Loucy (cell line): ENCODE measurements around the gene ASTN2.

ENCODE experiments used
- H2AFZ ChIP-seq: fragments of 200-600 bp; sonication (generic); 2 replicates; pipeline ENCODE4 v1.6.0; 2016; ENCODE audit warnings: antibody characterized with exemption, mild to moderate bottlenecking, low read length, moderate library complexity
- H3F3A ChIP-seq: fragments of 200-600 bp; 2 replicates; pipeline ENCODE4 v1.6.0; 2016; ENCODE audit warnings: antibody characterized with exemption, low read depth, mild to moderate bottlenecking
- H3K27me3 ChIP-seq: fragments of 200-600 bp; sonication (generic); 2 replicates; pipeline ENCODE4 v1.6.1; 2014; ENCODE audit warnings: low read length, mild to moderate bottlenecking; ENCODE audit not compliant: insufficient read depth, poor library complexity, severe bottlenecking
- H3K36me3 ChIP-seq: fragments of 200-600 bp; sonication (generic); 2 replicates; pipeline ENCODE4 v1.6.1; 2016; ENCODE audit warnings: low read length; ENCODE audit not compliant: insufficient read depth
- H3K4me1 ChIP-seq: fragments of 200-600 bp; sonication (generic); 2 replicates; pipeline ENCODE4 v1.5.1; 2014; ENCODE audit warnings: low read length, mild to moderate bottlenecking; ENCODE audit not compliant: insufficient read depth, poor library complexity, severe bottlenecking
- H3K4me2 ChIP-seq: fragments of 200-600 bp; sonication (generic); 2 replicates; pipeline ENCODE4 v1.6.0; 2014; ENCODE audit warnings: antibody characterized with exemption, low read length, low read depth, mild to moderate bottlenecking; ENCODE audit not compliant: poor library complexity, severe bottlenecking
- H3K4me3 ChIP-seq: fragments of 200-600 bp; sonication (generic); 2 replicates; pipeline ENCODE4 v1.5.1; 2014; ENCODE audit warnings: low read length, mild to moderate bottlenecking, mixed read lengths; ENCODE audit not compliant: poor library complexity, severe bottlenecking
- H3K79me2 ChIP-seq: fragments of 200-600 bp; sonication (generic); 2 replicates; pipeline ENCODE4 v1.6.1; 2014; ENCODE audit warnings: low read length; ENCODE audit not compliant: insufficient read depth
- H3K9ac ChIP-seq: fragments of 200-600 bp; sonication (generic); 2 replicates; pipeline ENCODE4 v1.6.0; 2014; ENCODE audit warnings: mild to moderate bottlenecking, low read depth, low read length, moderate library complexity; ENCODE audit not compliant: poor library complexity, severe bottlenecking
- H3K9me2 ChIP-seq: fragments of 200-600 bp; sonication (generic); replicated peaks from 2 replicates; pipeline ENCODE4 v1.6.1; 2016; ENCODE audit warnings: low read depth, low read length, mixed read lengths
- H3K9me3 ChIP-seq: fragments of 200-600 bp; sonication (generic); 2 replicates; pipeline ENCODE4 v1.6.1; 2014; ENCODE audit warnings: mild to moderate bottlenecking, antibody characterized with exemption, low read length, low read depth; ENCODE audit not compliant: insufficient read depth
- H4K20me1 ChIP-seq: fragments of 200-600 bp; sonication (generic); 2 replicates; pipeline ENCODE4 v1.6.0; 2014; ENCODE audit warnings: antibody characterized with exemption, low read length, mild to moderate bottlenecking; ENCODE audit not compliant: insufficient read depth, poor library complexity, severe bottlenecking
- CTCF ChIP-seq: fragments of 200-600 bp; sonication (generic); conservative IDR thresholded peaks from 2 replicates; pipeline ENCODE4 v1.5.1; 2014; ENCODE audit warnings: mild to moderate bottlenecking, antibody characterized with exemption, low read length
- EZH2phosphoT487 ChIP-seq: fragments of 200-600 bp; IDR thresholded peaks from 2 replicates; pipeline ENCODE4 v1.6.1; 2018; ENCODE audit warnings: antibody characterized with exemption, mild to moderate bottlenecking, moderate library complexity, borderline replicate concordance

The ASTN2 gene

GRCh38 chr9:116502746-116503145 lies 912.1 kb downstream of the ASTN2 start:
- Histone ChIP-seq H3K9ac (no peak overlapping the region), H3K4me1 (no peaks in the 10 kb centered on the region), H3K9me2 (no peaks in the 10 kb centered on the region), H3F3A (no peaks in the 10 kb centered on the region), H4K20me1 (no peaks in the 10 kb centered on the region), H3K9me3 (no peaks in the 10 kb centered on the region), H3K36me3 (no peaks in the 10 kb centered on the region), H3K79me2 (no peaks in the 10 kb centered on the region), H3K4me2 (no peak overlapping the region), H3K4me3 (no peak overlapping the region), H2AFZ (no peak overlapping the region), H3K27me3 (no peaks in the 10 kb centered on the region)
- no peak for TF ChIP-seq CTCF
- TF ChIP-seq EZH2phosphoT487, result no peak

- H3K4me1 ChIP-seq, result no peaks in the 10 kb centered on the region
- no peak overlapping the region for H3K9ac ChIP-seq
- H3K27me3 ChIP-seq, result no peaks in the 10 kb centered on the region
- no peaks in the 10 kb centered on the region for H3K36me3 ChIP-seq
- no peaks in the 10 kb centered on the region for H3F3A ChIP-seq
- no peak for TF ChIP-seq CTCF
- no peak for TF ChIP-seq EZH2phosphoT487
- H4K20me1 ChIP-seq, result no peaks in the 10 kb centered on the region
- H2AFZ ChIP-seq, result no peak overlapping the region
- H3K4me3 ChIP-seq, result no peak overlapping the region
- no peaks in the 10 kb centered on the region for H3K9me2 ChIP-seq
- no peaks in the 10 kb centered on the region for H3K79me2 ChIP-seq
- no peaks in the 10 kb centered on the region for H3K9me3 ChIP-seq
- H3K4me2 ChIP-seq, result no peak overlapping the region
These were observed 913.0 kb downstream of the ASTN2 start for GRCh38 chr9:116501871-116502270.

- Histone ChIP-seq H2AFZ (no peak overlapping the region), H3F3A (no peaks in the 10 kb centered on the region), H3K9me3 (no peaks in the 10 kb centered on the region), H3K4me3 (no peak overlapping the region), H3K9me2 (no peaks in the 10 kb centered on the region), H3K4me1 (no peaks in the 10 kb centered on the region), H3K79me2 (no peaks in the 10 kb centered on the region), H4K20me1 (no peaks in the 10 kb centered on the region), H3K4me2 (no peak overlapping the region), H3K36me3 (no peaks in the 10 kb centered on the region), H3K9ac (no peak overlapping the region), H3K27me3 (no peaks in the 10 kb centered on the region)
- TF ChIP-seq EZH2phosphoT487 (no peak), CTCF (no peak)
These were observed 914.6 kb downstream of the ASTN2 start for GRCh38 chr9:116499986-116500871.
